Transverse colon (tissue), 4 donors: Measurements from ENCODE around the gene ZNF628. TPM values are rescaled to one million over a fixed set of nuclear protein-coding genes. Genes with fewer than 3 reads are reported as not detected.
"Not testable (repeated sequence)": the region's sequence is repeated elsewhere in the genome, so short reads cannot be mapped to it uniquely, and the experiment has no call there.

Experiments used
- DNase-seq: peaks from one replicate; pipeline ENCODE4 v3.0.0-alpha.2; 2019
- H3K27ac ChIP-seq, 4 donors: fragments of 200-600 bp; sonication (generic); 2 replicates each; pipeline ENCODE4 v1.5.1; 2016 to 2018; ENCODE audit warnings: inconsistent platforms in 4 of 4
- H3K27me3 ChIP-seq: fragments of 200-600 bp; sonication (generic); 2 replicates; pipeline ENCODE4 v1.5.1; 2017; ENCODE audit warnings: inconsistent platforms
- H3K36me3 ChIP-seq, 4 donors: fragments of 200-600 bp; sonication (generic); 2 replicates each; pipeline ENCODE4 v1.5.1; 2017 to 2019; ENCODE audit warnings: inconsistent platforms in 4 of 4
- H3K4me1 ChIP-seq, 4 donors: fragments of 200-600 bp; sonication (generic); 2 replicates each; pipeline ENCODE4 v1.5.1; 2017 to 2020; ENCODE audit warnings: inconsistent platforms in 4 of 4
- H3K4me3 ChIP-seq, 4 donors: fragments of 200-600 bp; sonication (generic); 1 replicate in 1 of 4; 2 replicates in 3 of 4; pipeline versions ENCODE4 v1.5.1 to v1.6.1; 2017 to 2019; ENCODE audit warnings: inconsistent platforms in 4 of 4
- H3K9me3 ChIP-seq, 2 donors: fragments of 200-600 bp; sonication (generic); 2 replicates each; pipeline ENCODE4 v1.5.1; 2017 to 2019; ENCODE audit warnings: inconsistent platforms in 2 of 2
- CTCF ChIP-seq, 5 experiments: fragments of 200-600 bp in 3 of 5; fragments of 450-650 bp in 2 of 5; sonication (generic) in 3 of 5; IDR thresholded peaks; 1 replicate in 2 of 5; 2 replicates in 3 of 5; pipeline ENCODE4 v1.5.1; 2016 to 2017; ENCODE audit warnings: antibody characterized with exemption in 5 of 5, inconsistent platforms in 3 of 5, mild to moderate bottlenecking in 2 of 5, moderate library complexity in 1 of 5
- EP300 ChIP-seq: sonication (generic); formaldehyde crosslinking; IDR thresholded peaks from one replicate; pipeline ENCODE4 v1.6.1; 2017; ENCODE audit warnings: antibody characterized with exemption, low read depth
- POLR2A ChIP-seq: fragments of 450-650 bp; IDR thresholded peaks from one replicate; pipeline ENCODE4 v1.6.1; 2016; ENCODE audit warnings: antibody characterized with exemption, mild to moderate bottlenecking, moderate library complexity
- POLR2AphosphoS5 ChIP-seq, 3 donors: sonication (generic); formaldehyde crosslinking; IDR thresholded peaks; one replicate each; pipeline ENCODE4 v1.6.1; 2016; ENCODE audit warnings: antibody characterized with exemption in 3 of 3
- WGBS, 2 donors: methylation state at CpG; one replicate each; pipeline ENCODE4 v1.1.5; 2018; ENCODE audit warnings: low coverage in 1 of 2; 5-methylcytosine and 5-hydroxymethylcytosine counted together
- in situ Hi-C, 4 donors: fragments of 200-750 bp; cut with MboI; loops; one replicate each; pipeline versions ENCODE4 v1.15.0 to v1.15.1; 2017; ENCODE audit warnings: low sequenced_read_pairs in 3 of 4, low pct_ligation_motif_present in 1 of 4, low pct_unique_long_range_greater_than_20kb in 1 of 4
- intact Hi-C: fragments of 100-400 bp; cut with DNase I; formaldehyde crosslinking; loops from one replicate; pipeline ENCODE4 v1.15.1; 2023; ENCODE audit warnings: low total_unique reads
- total RNA-seq, 4 donors: library from RNA; depleted of rRNA; stranded (reverse); fragments of >200 nt; gene quantifications; one replicate each; pipeline ENCODE4 v1.1.0, GENCODE V29; 2016

ZNF628 gene
- total RNA-seq, 4 donors from 2014 or later = 5.9 to 7.6 (median 6.4) TPM

- TF ChIP-seq CTCF (IDR thresholded peaks at IDR 0.05) = no peak
- no peak for TF ChIP-seq POLR2A
- TF ChIP-seq POLR2AphosphoS5 (IDR thresholded peaks at IDR 0.05) = no peak
- no peak for TF ChIP-seq EP300
- Histone ChIP-seq H3K36me3 (no peaks in the 10 kb centered on the region), H3K4me3 (peak overlapping the region in 1 of 4 donors; percentile 14), H3K27me3 (peaks cover 18% of the 10 kb centered on the region), H3K4me1 (peaks cover 0 to 18% (median 8%) of the 10 kb centered on the region in 4 donors), H3K27ac (peak overlapping the region; percentile 42 to 85 (median 62)), H3K9me3 (no peaks in the 10 kb centered on the region)
- no peak for DNase-seq
- intact Hi-C loops = no loop called here
- in situ Hi-C loops = loop anchor here in 1 of 4 donors (10.0 kb wide), 1 partner anchor 358 kb away; no protein-coding TSS in a partner anchor
- 68% methylated on average over 18 of the region's 18 CpGs; no CpG with 5 or more reads in 1 of the 2 donors for WGBS, 2 donors
These were observed 16.7 kb downstream of the ZNF628 start for GRCh38 chr19:55493052-55493644.

- in situ Hi-C loops (loop anchor here in 1 of 4 donors (10.0 kb wide), 1 partner anchor 359 kb away; no protein-coding TSS in a partner anchor), intact Hi-C loops (no loop called here)
- 47% methylated on average over 17 of the region's 38 CpGs; no CpG with 5 or more reads in 1 of the 2 donors for WGBS, 2 donors
- Histone ChIP-seq H3K27me3 (peaks cover 18% of the 10 kb centered on the region), H3K4me1 (peaks cover 0 to 14% (median 7%) of the 10 kb centered on the region in 4 donors), H3K9me3 (no peaks in the 10 kb centered on the region), H3K36me3 (no peaks in the 10 kb centered on the region), H3K27ac (peak overlapping the region; percentile 42 to 85 (median 62)), H3K4me3 (peak overlapping the region in 1 of 4 donors; percentile 14)
- TF ChIP-seq EP300 (no peak), CTCF (IDR thresholded peaks at IDR 0.05) (no peak)
- DNase-seq = no peak
These were observed 17.3 kb downstream of the ZNF628 start for GRCh38 chr19:55493645-55494171.

GRCh38 chr19:55494172-55494761 is 17.9 kb downstream of the ZNF628 start:
- H3K9me3 ChIP-seq = no peaks in the 10 kb centered on the region
- TF ChIP-seq CTCF (IDR thresholded peaks at IDR 0.05) (no peak), POLR2A (no peak), EP300 (no peak), POLR2AphosphoS5 (IDR thresholded peaks at IDR 0.05) (no peak)
- H3K4me3 ChIP-seq = peak overlapping the region in 1 of 4 donors; percentile 14
- H3K27me3 ChIP-seq = peaks cover 14% of the 10 kb centered on the region
- no peaks in the 10 kb centered on the region for H3K36me3 ChIP-seq
- no peak for DNase-seq
- in situ Hi-C loops = loop anchor here in 1 of 4 donors (10.0 kb wide), 1 partner anchor 359 kb away; no protein-coding TSS in a partner anchor
- intact Hi-C loops = no loop called here
- 50 to 80% methylated on average over 1 to 22 of the region's 22 CpGs for WGBS, 2 donors
- H3K27ac ChIP-seq = peak overlapping the region; percentile 42 to 85 (median 62)
- peaks cover 0 to 14% (median 5%) of the 10 kb centered on the region in 4 donors for H3K4me1 ChIP-seq

GRCh38 chr19:55495646-55496349 is 19.4 kb downstream of the ZNF628 start:
- Histone ChIP-seq H3K4me1 (peaks cover 0 to 14% (median 2%) of the 10 kb centered on the region in 4 donors), H3K27me3 (peaks cover 14% of the 10 kb centered on the region), H3K36me3 (no peaks in the 10 kb centered on the region), H3K27ac (no peak overlapping the region), H3K9me3 (no peaks in the 10 kb centered on the region), H3K4me3 (no peak overlapping the region)
- 33 to 74% methylated on average over 1 to 11 of the region's 11 CpGs for WGBS, 2 donors
- DNase-seq = no peak
- intact Hi-C loops = no loop called here
- in situ Hi-C loops = loop anchor here in 1 of 4 donors (10.0 kb wide), 1 partner anchor 361 kb away; no protein-coding TSS in a partner anchor
- TF ChIP-seq POLR2A = no peak
- no peak for TF ChIP-seq POLR2AphosphoS5 (IDR thresholded peaks at IDR 0.05)
- TF ChIP-seq CTCF (IDR thresholded peaks at IDR 0.05) = no peak
- TF ChIP-seq EP300 = no peak

- H3K4me1 ChIP-seq, H3K36me3 ChIP-seq, H3K9me3 ChIP-seq, H3K27ac ChIP-seq, DNase-seq, intact Hi-C loops, H3K4me3 ChIP-seq: not testable (repeated sequence)
- H3K27me3 ChIP-seq = peaks cover 14% of the 10 kb centered on the region
- in situ Hi-C loops = loop anchor here in 1 of 4 donors (10.0 kb wide), 1 partner anchor 362 kb away; no protein-coding TSS in a partner anchor
- 82 to 90% methylated on average over 2 to 10 of the region's 10 CpGs for WGBS, 2 donors
These were observed 20.4 kb downstream of the ZNF628 start for GRCh38 chr19:55496820-55497219.
